K562 (cell line): ENCODE data around the gene ZFAND6. TPM values are rescaled to one million over a fixed set of nuclear protein-coding genes. Genes with fewer than 3 reads are reported as not detected.

ENCODE experiments used
- GTF2B ChIP-seq: IDR thresholded peaks from 2 replicates; pipeline ENCODE4 v1.6.1; 2011; ENCODE audit not compliant: insufficient read length; ENCODE audit errors: extremely low read depth
- GTF2E2 ChIP-seq: fragments of 200-800 bp; sonication (Bioruptor generic); IDR thresholded peaks from 2 replicates; pipeline ENCODE4 v1.6.1; 2016; ENCODE audit warnings: missing genetic modification characterization, missing compliant biosample characterization
- HNRNPK ChIP-seq: fragments of 200-400 bp; formaldehyde crosslinking; IDR thresholded peaks from one replicate; pipeline ENCODE4 v1.6.1; 2018; ENCODE audit warnings: mild to moderate bottlenecking, low read depth, low read length; ENCODE audit not compliant: poor library complexity, severe bottlenecking
- IFI16 ChIP-seq: fragments of 250-450 bp; sonication (Bioruptor Pico); IDR thresholded peaks from 2 replicates; pipeline ENCODE4 v2.1.2; 2022; ENCODE audit warnings: mild to moderate bottlenecking, inconsistent platforms
- KLF16 ChIP-seq: IDR thresholded peaks from 2 replicates; pipeline ENCODE4 v1.6.1; 2016; ENCODE audit warnings: antibody characterized with exemption
- MAFK ChIP-seq: IDR thresholded peaks from 2 replicates; pipeline ENCODE4 v1.6.1; 2011; ENCODE audit warnings: low read length, improper control_type of control experiment
- NELFE ChIP-seq: IDR thresholded peaks from 2 replicates; pipeline ENCODE4 v1.6.1; 2011; ENCODE audit warnings: mild to moderate bottlenecking; ENCODE audit not compliant: insufficient read depth, insufficient read length
- NFIC ChIP-seq: fragments of 450-650 bp; IDR thresholded peaks from 2 replicates; pipeline ENCODE4 v1.6.1; 2017; ENCODE audit warnings: mild to moderate bottlenecking, inconsistent platforms
- RHOXF2B ChIP-seq: fragments of 250-450 bp; sonication (Bioruptor Pico); conservative IDR thresholded peaks from 2 replicates; pipeline ENCODE4 v1.5.1; 2021
- SOX6 ChIP-seq: fragments of 450-650 bp; IDR thresholded peaks from 2 replicates; pipeline ENCODE4 v1.6.1; 2014; ENCODE audit warnings: mild to moderate bottlenecking
- SREBF2 ChIP-seq: sonication (generic); formaldehyde crosslinking; IDR thresholded peaks from 2 replicates; pipeline ENCODE4 v1.4.0; 2020; ENCODE audit warnings: mild to moderate bottlenecking, missing genetic modification reagents
- STAT6 ChIP-seq: sonication (generic); formaldehyde crosslinking; IDR thresholded peaks from 2 replicates; pipeline ENCODE4 v1.8.1; 2023; ENCODE audit warnings: mild to moderate bottlenecking, missing genetic modification reagents
- ZNF764 ChIP-seq: fragments of 250-450 bp; sonication (Bioruptor Pico); IDR thresholded peaks from 2 replicates; pipeline ENCODE4 v1.4.0; 2020; ENCODE audit warnings: low read depth, mild to moderate bottlenecking, moderate library complexity
- polyA plus RNA-seq, 8 experiments: library from polyadenylated mRNA; depleted of rRNA in 4 of 8; stranded (reverse) in 5 of 8; unstranded in 3 of 8; fragments of >200 nt; fragmentation: Nextera tagmentation in 2 of 8; fragmentation: Illumina TruSeq in 1 of 8; extraction: Ambion mirVana in 2 of 8; extraction: Trizol in 1 of 8; gene quantifications; 2 replicates each; pipeline versions ENCODE4 v1.2.1 to v1.2.3, GENCODE V29; 2011 to 2014; ENCODE audit warnings: inconsistent platforms in 1 of 8, missing spikeins in 1 of 8
- total RNA-seq, 7 experiments: library from RNA; depleted of rRNA in 6 of 7; stranded (reverse); fragments of >200 nt in 6 of 7; fragmentation: Illumina TruSeq in 2 of 7; extraction: Trizol in 2 of 7; gene quantifications; 2 replicates each; pipeline versions ENCODE4 v1.2.1 to v1.2.3, GENCODE V29; 2011 to 2021; ENCODE audit warnings: low replicate concordance in 1 of 7
- TF ChIP-seq, protein P1 (sequence below): fragments of 250-450 bp; sonication (Bioruptor Pico); IDR thresholded peaks from 2 replicates; pipeline ENCODE4 v1.4.0; 2020; ENCODE audit warnings: mild to moderate bottlenecking, moderate library complexity, borderline replicate concordance
- TF ChIP-seq, protein P2 (sequence below), 2 experiments: fragments of 450-650 bp in 1 of 2; sonication (generic) in 1 of 2; formaldehyde crosslinking; conservative IDR thresholded peaks; 2 replicates each; pipeline versions ENCODE4 v1.4.0 to v1.8.1; 2020 to 2022; ENCODE audit warnings: mild to moderate bottlenecking in 1 of 2, missing genetic modification reagents in 1 of 2
- TF ChIP-seq, protein P3 (sequence below): fragments of 250-450 bp; sonication (Bioruptor Pico); IDR thresholded peaks from 2 replicates; pipeline ENCODE4 v1.4.0; 2020; ENCODE audit warnings: borderline replicate concordance

The ZFAND6 gene
- total and polyA plus RNA-seq, 9 of the 15 experiments (the other 6 are each of a cell fraction or from before 2014, with no cell fraction given): 53.9 to 206 (median 88.9) TPM

DNA sequence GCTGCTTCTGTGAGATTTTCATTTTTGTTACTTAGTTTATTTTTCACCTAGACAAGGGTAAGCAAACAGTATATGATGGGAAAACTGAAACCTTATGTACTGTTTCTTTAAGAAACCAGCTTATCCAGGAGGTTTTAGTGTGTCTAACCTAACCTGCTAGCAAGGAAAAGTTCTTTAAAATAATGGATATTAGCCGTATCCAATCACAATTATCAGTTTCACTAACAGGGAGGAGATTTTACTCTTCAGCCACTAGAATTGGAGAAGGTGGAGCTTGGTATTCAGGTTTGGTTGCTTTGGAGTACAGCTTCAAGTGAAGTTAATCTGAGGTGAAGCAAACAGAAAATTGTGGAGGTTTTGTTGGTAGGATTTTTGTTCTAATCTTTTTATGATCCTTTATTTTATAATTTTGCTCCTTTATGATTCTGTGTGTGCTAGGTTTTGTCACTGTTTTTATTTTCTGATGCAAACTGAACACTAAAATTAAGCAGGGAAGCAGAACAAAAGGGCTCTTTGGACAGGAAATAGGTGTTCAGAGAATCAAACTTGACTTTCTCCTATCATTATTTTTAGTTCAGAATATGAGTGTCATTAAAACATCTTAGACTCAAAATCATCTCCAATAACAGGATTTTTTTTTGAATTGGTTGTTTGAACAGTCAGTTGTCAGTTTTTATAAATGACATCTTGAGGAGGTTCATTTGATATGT is 13.0 kb downstream of the ZFAND6 start (continued):
- TF ChIP-seq, protein P1, sequence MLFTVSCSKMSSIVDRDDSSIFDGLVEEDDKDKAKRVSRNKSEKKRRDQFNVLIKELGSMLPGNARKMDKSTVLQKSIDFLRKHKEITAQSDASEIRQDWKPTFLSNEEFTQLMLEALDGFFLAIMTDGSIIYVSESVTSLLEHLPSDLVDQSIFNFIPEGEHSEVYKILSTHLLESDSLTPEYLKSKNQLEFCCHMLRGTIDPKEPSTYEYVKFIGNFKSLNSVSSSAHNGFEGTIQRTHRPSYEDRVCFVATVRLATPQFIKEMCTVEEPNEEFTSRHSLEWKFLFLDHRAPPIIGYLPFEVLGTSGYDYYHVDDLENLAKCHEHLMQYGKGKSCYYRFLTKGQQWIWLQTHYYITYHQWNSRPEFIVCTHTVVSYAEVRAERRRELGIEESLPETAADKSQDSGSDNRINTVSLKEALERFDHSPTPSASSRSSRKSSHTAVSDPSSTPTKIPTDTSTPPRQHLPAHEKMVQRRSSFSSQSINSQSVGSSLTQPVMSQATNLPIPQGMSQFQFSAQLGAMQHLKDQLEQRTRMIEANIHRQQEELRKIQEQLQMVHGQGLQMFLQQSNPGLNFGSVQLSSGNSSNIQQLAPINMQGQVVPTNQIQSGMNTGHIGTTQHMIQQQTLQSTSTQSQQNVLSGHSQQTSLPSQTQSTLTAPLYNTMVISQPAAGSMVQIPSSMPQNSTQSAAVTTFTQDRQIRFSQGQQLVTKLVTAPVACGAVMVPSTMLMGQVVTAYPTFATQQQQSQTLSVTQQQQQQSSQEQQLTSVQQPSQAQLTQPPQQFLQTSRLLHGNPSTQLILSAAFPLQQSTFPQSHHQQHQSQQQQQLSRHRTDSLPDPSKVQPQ (CRISPR knock-in tag): no peak
- TF ChIP-seq KLF16: no peak
- TF ChIP-seq GTF2B: no peak
- no peak for TF ChIP-seq ZNF764 (CRISPR knock-in tag)
- no peak for TF ChIP-seq HNRNPK
- no peak for TF ChIP-seq GTF2E2 (tag)
- TF ChIP-seq, protein P2, sequence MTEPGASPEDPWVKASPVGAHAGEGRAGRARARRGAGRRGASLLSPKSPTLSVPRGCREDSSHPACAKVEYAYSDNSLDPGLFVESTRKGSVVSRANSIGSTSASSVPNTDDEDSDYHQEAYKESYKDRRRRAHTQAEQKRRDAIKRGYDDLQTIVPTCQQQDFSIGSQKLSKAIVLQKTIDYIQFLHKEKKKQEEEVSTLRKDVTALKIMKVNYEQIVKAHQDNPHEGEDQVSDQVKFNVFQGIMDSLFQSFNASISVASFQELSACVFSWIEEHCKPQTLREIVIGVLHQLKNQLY (CRISPR knock-in tag; conservative IDR thresholded peaks at IDR 0.05): no peak
- TF ChIP-seq, protein P3, sequence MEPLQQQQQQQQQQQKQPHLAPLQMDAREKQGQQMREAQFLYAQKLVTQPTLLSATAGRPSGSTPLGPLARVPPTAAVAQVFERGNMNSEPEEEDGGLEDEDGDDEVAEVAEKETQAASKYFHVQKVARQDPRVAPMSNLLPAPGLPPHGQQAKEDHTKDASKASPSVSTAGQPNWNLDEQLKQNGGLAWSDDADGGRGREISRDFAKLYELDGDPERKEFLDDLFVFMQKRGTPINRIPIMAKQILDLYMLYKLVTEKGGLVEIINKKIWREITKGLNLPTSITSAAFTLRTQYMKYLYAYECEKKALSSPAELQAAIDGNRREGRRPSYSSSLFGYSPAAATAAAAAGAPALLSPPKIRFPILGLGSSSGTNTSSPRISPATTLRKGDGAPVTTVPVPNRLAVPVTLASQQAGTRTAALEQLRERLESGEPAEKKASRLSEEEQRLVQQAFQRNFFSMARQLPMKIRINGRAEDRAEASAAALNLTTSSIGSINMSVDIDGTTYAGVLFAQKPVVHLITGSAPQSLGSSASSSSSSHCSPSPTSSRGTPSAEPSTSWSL (CRISPR knock-in tag): no peak
- TF ChIP-seq SOX6: no peak
- TF ChIP-seq NFIC: no peak
- no peak for TF ChIP-seq SREBF2 (CRISPR knock-in tag)
- no peak for TF ChIP-seq NELFE
- TF ChIP-seq RHOXF2B: no peak
- no peak for TF ChIP-seq STAT6 (CRISPR knock-in tag)
- no peak for TF ChIP-seq IFI16 (CRISPR knock-in tag)
- peak; percentile 58 for TF ChIP-seq MAFK
